ENCODE results near the gene FAM20C.
"Not testable (repeated sequence)": the region's sequence is repeated elsewhere in the genome, so short reads cannot be mapped to it uniquely, and the experiment has no call there.

The FAM20C gene

GRCh38 chr7:174716-175115 is 17.7 kb upstream of the FAM20C start:
- DNase-seq = no peak

GRCh38 chr7:175955-176354 is 16.4 kb upstream of the FAM20C start:
- no peak for DNase-seq

- no peak for DNase-seq
Measured at GRCh38 chr7:176381-176780, 16.0 kb upstream of the FAM20C start.

GRCh38 chr7:176786-177459 is 15.4 kb upstream of the FAM20C start:
- DNase-seq = no peak

GRCh38 chr7:178444-178843 is 13.9 kb upstream of the FAM20C start:
- no peak for DNase-seq

GRCh38 chr7:179209-179681 is 13.1 kb upstream of the FAM20C start:
- DNase-seq = no peak

GRCh38 chr7:179948-180694 is 12.2 kb upstream of the FAM20C start:
- no peak for DNase-seq

GRCh38 chr7:181738-182137 is 10.6 kb upstream of the FAM20C start:
- DNase-seq = no peak

GRCh38 chr7:182502-182901 is 9.9 kb upstream of the FAM20C start:
- DNase-seq = not testable (repeated sequence)

GRCh38 chr7:183496-184292 is 8.7 kb upstream of the FAM20C start:
- DNase-seq = no peak

- no peak for DNase-seq
Measured at GRCh38 chr7:184294-185264, 7.8 kb upstream of the FAM20C start.

GRCh38 chr7:186516-187113 is 5.8 kb upstream of the FAM20C start:
- DNase-seq = no peak

- DNase-seq = no peak
Measured at GRCh38 chr7:187227-187927, 5.0 kb upstream of the FAM20C start.

- no peak for DNase-seq
Measured at GRCh38 chr7:188174-188573, 4.2 kb upstream of the FAM20C start.

- no peak for DNase-seq
Measured at GRCh38 chr7:188727-189500, 3.5 kb upstream of the FAM20C start.

- DNase-seq = no peak
Measured at GRCh38 chr7:189719-190118, 2.7 kb upstream of the FAM20C start.

- DNase-seq = no peak
Measured at GRCh38 chr7:190196-190595, 2.2 kb upstream of the FAM20C start.

- no peak for DNase-seq
Measured at GRCh38 chr7:191105-191980, 1.0 kb upstream of the FAM20C start.

- DNase-seq = no peak
Measured at GRCh38 chr7:192701-193480, 520 bp downstream of the FAM20C start.
